ENCODE data around the gene AMN.

Gene AMN

DNA sequence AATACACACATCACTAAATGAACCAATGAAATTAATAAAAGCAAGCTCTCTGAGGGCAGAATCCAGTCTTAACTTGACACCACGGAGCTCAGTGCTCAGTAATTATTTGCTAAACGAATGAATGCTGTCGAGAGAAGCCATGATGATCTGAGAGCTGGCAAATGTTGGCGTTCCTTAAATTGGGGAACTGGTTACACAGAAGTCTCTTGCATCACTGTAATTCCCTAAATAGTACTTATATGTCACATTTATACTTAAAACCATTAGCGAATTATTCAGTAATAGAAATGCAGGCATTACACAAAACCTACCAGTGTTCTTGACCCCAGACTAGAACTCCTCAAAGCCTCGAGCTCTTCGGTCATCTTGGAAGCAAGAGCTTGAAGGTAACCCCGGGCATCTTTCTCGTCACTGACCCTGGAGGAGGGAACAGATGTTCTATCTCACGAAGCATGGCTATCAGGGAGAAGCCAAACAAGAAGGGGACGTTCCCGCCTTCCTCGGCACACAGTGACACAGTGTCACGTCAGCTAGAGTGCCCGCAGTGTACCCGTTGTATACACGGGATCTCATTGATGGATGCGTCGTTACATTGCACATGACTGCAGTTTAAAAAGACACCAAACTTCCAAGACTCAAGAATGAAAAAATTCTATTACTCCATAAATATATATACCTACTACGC is 43.6 kb downstream of the AMN start:
- DNase-seq (ENCODE audit: low read depth in 2 of 2): no peak

DNA sequence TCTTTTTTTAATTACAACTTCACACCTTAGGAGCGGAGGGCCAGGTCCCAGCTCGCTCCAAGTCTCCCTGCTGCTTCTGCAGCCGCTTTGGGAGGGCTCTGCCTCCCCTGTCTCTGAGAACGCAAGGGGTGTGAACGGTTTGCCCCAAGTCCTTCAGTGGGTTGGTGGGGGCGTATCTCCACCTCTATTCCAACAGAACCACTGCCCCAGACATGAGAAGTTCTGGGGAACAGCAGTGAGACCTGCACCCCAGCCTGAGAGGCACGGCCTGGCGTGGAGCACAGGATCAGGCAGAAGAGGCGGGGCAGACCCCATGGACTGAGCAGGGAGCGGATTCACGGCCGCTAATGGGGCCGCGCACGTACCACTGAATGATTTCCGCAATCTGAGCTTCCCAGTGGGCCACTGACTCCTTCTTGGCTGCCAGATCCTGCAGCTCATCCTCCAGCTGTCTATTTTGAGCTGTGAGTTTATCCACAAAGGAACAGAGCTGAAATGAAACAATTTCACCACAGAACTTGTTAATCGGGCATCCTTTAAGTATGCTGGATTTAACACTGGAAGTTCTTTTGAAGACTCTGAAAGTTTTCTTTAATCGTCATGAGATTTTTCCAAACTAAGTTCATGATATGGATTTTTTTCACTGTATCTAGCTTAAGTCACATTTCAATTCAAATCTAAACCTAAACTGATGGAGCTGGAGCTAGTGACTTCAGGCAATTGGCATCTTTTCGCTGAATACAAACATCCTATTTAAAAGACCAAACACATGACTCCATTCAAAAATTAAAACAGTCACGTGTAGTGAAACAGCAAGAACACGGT is 44.4 kb downstream of the AMN start:
- DNase-seq (ENCODE audit: low read depth in 2 of 2): no peak

DNA sequence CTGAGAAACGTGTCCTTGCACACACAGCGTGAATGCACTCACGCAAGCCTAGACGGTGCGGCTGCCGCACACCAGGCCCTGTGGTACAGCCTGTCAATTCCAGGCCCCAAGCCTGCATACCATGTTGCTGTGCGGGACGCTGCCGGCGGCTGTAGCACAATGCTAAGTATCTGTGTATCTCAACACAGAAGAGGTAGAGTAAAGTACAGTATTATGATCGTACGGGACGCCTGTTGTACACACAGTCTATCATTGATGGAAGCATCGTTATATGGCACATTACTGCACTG is 45.0 kb downstream of the AMN start:
- DNase-seq (ENCODE audit: low read depth in 2 of 2): no peak

DNA sequence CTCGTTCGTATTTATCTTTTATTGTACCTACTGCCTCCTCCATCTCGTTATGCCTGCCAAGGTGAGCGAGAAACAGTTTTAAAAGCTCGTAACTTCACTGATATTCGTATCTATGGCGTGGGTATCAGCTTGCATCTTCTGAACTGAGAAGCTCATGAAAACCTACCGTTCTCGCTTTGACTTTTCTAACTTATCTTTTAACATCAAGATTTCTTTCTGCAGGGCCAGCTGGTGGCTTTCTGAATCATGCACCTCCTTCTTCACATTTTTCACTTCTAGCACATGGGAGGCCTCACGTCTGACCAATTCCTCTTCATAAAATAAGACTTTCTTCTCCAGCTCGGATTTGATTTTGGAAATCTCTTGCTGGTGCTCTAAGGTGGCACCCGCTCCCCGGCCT is 45.8 kb downstream of the AMN start:
- no peak for DNase-seq (ENCODE audit: low read depth in 2 of 2)

DNA sequence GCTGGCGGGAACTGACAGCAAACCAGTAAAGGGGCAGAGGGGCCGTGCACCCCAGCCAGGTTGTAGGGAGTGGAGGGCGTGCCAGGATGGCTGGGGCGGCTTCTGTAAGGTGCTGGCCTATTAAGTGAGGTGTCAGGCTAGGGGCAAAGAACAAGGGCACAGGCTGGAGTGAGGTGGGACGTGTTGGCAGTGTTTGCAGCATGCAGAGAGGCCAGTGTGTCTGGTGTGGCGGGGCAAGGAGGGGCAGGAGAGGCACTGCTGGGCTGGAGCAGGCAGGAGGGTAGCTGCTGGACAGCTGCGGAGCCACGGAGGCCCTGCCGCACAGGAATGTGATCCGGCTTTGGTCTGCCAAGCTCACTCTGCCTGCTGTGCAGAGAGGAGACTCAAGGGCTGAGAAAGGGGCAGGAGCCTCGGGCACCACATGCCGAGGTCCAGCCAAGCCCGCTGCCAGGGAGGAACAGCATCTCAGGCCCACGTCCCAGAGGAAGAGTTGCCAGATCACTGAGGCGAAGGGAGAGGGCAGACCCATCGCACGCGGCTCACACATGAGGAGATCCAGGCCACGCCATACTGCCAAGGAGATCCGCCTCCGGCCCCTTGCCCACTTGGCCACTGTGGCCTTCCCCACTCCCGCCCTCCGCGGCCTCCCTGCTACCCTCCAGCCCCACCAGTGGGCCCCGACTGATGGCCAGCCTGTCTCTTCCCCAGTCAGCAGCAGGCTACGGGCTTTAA is 46.8 kb downstream of the AMN start:
- DNase-seq (ENCODE audit: low read depth in 2 of 2): no peak

DNA sequence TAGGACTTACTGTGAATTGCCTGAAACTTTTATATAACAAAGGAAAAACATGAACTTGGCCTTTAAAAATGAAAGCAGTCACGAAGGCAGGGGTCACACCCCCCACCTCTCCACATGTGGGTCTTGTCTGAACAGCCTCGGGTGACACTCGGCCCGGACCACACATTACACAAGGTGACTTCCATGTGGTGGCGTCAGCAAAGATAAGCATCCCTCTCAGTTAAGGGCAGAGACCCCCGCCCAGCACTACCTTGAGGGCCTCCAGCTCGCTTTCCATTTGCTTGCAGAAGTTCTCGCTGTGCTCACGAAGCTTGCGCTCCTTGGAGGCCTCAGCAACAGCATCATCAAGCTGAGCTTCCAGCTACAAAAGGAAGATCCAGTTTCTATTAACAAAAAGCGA is 47.4 kb downstream of the AMN start:
- DNase-seq (ENCODE audit: low read depth in 2 of 2): no peak

DNA sequence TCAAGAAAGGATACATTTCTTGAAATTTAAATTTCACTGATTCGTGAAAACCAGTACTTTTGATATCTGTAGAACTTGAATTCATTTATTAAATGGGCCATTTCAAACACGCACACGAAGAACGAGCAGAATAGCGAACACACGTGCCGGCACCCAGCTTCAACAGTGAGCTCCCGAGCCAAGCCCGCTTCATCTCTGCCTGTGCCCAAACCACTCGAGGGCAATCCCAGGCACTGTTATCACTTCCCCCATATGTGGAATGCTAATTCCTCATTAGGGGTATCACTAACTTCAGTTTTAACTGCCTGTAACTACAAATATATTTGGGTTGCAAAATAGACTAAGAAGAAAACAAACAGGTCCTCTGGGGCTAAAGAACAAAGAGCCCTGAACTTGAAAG is 48.0 kb downstream of the AMN start:
- DNase-seq (ENCODE audit: low read depth in 2 of 2): no peak

DNA sequence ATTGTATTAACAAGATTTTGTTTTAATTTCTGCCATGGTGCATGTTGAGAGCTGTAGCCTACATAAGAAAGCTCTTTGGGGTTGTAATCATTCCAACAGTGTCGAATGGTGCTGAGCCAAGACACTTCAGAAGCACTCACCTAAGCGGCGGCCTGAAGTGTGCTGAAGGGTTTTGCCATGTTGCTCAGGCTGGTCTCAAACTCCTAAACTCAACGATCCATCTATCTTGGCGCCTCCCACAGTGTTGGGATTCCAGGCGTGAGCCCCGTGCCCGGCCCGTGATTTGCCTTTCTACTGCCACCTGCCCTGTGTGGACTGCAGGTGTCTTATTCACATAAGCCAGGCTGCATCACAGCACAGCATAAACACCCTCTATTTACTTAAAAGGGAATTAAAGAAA is 48.9 kb downstream of the AMN start:
- DNase-seq (ENCODE audit: low read depth in 2 of 2): no peak

DNA sequence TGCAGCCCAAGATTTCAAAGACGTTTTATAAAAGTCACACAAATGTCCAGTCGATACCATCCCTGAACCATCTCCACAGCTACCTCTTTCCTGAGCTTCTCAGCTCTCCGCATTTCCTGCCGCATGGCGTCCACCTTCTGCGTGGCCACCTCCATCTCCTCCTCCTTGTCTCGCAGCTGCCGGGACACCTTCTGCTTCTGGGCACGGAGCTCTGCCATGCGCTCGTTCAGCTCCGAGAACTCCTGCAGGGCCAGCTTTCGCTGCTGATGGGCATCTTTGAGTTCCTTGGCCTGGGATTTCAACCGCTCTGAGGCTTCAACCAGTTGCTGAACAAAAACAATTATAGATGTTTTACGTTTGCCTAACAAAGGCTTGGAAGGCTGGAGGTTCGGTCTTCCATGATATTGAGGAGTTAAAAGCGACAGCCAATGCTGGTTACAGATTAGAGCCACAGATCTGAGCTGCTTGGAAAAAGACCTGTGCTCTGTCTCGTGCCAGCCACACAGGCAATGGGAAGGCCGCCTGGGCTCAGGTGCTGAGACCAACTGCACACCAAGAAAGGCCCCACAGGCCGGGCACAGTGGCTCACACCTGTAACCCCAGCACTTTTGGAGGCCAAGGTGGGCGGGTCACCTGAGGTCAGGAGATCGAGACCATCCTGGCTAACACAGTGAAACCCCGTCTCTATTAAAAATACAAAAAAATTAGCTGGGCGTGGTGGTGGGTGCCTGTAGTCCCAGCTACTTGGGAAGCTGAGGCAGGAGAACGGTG is 49.6 kb downstream of the AMN start:
- DNase-seq (ENCODE audit: low read depth in 2 of 2): no peak

DNA sequence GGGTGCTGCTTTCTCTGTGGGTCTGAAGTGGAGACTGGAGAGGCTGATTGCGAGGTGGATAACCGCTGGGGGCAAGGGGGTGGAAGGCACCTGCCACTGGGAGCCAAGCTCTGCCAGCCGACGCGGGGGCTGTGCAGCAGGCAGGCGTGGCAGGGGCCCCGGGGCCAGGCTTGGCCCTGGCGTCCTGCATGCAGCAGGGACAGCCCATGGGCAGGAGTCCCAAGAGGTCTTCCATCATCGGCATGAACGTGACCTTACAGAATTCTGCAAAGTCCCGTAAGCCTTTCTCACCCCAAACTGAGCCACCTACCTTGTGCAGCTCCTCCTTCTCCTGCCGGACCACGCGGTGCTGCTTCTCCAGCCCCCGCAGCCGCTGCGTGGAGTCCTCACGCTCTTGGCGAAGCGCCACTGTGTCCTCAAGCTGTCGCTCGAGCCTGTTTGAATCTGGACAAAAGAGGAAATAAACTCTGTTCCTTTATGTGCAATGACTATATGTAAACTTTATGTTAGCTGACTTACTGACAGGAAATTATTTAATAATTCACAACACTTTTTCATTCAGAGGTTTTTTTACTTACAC is 51.3 kb downstream of the AMN start:
- no peak for DNase-seq (ENCODE audit: low read depth in 2 of 2)

DNA sequence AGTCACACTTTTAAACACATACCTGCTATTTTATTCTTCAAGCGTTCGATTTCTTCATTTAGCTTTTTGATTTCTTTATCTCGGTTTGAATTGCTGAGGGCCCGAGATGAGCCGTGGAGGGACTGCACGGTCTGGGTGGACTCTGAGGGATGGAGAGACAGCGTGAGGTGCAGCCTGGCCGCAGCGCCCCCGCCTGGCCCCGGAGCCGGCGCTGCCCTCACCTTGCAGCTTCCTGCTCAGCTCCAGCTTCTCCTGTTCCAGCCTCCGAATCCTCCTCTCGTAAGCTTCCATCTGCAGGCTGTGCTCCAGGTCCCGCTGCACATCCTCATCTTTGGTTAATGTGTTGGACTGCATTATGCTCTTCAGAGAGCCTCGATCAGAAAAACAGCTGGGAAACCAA is 53.2 kb downstream of the AMN start:
- DNase-seq (ENCODE audit: low read depth in 2 of 2): no peak

DNA sequence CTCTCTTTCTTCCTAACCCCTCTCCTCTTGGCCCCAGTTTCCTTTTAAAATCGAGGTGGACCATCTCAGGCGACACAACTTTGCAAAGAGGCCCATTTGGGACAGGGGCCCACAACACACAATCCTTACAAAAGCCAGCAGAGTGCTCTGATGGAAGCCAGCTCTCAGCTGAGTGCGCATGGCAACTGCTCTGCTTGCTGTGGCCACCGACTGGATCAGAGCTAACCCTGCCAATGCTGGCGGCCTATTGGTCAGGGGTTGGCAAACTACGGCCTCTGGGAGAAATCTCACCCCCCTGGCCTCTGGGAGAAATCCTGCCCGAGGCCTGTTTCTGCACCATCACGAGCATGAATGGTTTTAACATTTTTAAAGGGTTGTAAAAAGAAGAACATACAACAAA is 55.0 kb downstream of the AMN start:
- DNase-seq (ENCODE audit: low read depth in 2 of 2): no peak

DNA sequence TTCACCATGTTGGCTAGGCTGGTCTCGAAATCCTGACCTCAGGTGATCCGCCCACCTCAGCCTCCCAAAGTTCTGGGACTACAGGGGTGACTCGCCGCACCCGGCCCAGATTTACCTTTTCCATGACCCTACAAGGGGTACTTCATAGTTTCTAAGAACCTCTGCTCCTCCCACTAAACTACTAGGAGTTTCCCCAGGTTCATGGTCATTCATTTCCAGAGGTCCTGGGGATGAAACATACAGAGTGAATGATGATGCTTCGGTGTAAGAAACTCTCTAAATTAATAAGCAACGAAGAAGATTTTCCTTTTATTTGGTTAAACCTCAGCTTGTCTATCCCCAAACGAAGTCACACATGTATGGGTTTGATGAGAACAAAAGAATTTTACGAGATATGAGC is 56.9 kb downstream of the AMN start:
- no peak for DNase-seq (ENCODE audit: low read depth in 2 of 2)

DNA sequence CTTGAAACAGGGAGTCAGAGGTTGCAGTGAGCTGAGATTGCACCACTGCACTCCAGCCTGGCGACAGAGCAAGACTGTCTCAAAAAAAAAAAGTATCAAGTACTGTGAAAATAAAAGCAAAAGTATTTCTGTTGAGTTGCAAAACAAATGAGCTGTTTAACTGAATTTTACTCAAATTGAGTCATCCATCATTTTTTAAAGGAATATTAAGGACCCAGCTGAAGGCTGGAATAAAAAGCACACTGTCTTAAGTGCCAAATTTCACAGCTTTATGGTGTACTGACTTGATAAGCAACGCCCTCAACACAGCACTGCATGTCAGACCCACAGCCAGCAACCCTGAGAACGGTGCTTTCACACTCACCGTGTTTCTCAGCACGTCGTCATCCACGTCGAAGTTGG is 57.9 kb downstream of the AMN start:
- DNase-seq (ENCODE audit: low read depth in 2 of 2): no peak
